HG02885 (cell line): ENCODE results near the gene MBNL3.

Experiments
- ATAC-seq: cut with Tn5 transposase; IDR thresholded peaks from one replicate; pipeline ENCODE4 v1.9.1; 2021; ENCODE audit warnings: mild to moderate bottlenecking; ENCODE audit not compliant: unreplicated experiment, poor library complexity

The MBNL3 gene, protein sequence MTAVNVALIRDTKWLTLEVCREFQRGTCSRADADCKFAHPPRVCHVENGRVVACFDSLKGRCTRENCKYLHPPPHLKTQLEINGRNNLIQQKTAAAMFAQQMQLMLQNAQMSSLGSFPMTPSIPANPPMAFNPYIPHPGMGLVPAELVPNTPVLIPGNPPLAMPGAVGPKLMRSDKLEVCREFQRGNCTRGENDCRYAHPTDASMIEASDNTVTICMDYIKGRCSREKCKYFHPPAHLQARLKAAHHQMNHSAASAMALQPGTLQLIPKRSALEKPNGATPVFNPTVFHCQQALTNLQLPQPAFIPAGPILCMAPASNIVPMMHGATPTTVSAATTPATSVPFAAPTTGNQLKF

GRCh38 chrX:132488819-132489577 is at the start of gene MBNL3:
MBNL3 (minus strand) TSS chrX:132489038; CDS start chrX:132439611, 49,427 bp downstream.
- peak; percentile 62 for ATAC-seq

DNA sequence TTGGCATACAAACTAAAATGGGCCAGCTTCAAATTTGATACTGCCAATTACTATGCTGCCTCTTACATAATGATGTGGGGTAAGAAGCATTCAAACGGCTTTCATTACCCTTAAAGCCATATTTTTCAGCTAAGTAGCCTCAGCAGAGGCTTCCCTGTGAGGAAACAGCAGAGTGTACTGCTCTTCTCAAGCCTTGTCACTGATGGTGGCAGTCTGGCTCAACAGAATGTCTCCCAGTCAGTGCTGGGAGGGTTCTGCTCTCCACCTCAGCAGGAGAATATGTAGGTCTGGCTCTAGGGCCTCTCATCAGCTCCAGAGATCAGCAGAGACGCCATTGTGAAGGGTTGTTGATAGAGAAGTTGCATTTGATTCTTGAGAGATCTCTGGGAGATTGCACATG is 44.6 kb upstream of the MBNL3 start:
- ATAC-seq: no peak

DNA sequence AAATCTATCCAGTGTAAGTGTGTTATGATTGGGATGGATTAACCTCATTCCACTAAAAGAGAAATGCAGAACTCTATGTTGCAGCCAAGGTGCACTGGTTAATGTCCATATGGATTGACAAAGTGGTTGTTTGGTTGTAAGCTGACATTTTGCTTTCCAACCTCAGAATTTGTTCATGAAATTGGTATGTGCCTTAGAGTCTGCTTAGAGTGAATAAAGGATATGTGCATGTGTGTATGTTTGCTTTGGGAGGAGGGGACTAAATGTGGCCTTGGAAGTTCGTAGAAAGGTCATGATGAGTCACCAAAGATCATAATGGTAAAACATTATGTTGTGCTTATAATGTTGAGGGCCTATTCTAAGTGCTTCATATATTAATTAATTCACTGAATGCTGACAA is 44.1 kb upstream of the MBNL3 start:
- ATAC-seq: no peak

DNA sequence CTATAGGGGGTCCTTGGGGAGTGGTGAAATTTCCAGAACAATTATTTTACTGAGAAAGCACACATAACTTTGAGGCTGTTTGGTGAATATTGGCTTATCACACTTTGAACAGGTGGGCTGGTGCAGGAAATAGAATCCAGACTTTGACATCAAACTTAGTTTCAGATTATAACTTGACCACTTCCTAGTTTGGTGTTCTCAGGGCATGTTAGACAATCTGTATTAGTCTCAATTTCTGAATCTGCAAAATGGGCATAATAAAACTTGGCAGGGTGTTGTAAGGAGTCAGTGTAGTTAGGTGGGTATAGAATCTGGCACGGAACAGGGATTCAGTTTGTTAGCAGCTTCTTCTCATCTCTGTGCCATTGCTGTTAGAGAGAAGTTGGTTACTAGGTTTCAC is 43.3 kb upstream of the MBNL3 start:
- no peak for ATAC-seq

DNA sequence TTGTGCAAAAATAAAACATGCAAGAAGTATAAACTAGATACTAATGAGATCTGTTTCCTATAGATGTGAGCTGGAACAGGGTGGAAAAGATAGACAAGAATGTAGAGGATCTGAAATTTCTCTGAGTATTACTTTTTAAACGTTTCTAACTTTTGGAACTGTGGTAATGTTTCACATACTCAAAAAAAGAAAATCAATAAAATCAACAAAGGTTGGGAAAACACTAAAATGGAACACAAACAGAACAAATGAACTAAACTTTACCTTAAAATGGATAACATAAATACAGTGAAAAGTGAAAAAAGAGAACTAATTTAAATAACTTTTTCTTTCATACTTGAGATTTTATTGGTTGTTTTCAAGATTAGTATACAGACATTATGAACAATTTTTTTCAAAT is 32.0 kb upstream of the MBNL3 start:
- no peak for ATAC-seq

DNA sequence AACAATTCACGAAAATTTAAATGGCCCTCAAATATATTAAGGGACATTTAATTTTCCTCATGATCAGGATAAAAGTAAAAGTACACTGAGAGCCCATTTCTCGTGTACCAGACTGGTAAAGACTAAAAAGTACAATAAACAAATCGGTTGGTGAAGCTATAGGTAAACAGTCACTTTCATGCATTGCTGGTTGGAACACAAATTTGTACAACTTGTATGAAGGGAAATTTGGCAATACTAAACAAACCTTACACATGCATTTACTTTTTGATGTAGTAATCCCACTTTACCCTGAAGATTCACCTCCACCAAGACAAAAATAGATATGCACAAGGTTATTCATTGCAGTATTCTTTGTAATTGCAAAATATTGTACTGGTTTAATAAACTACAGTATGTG is 31.4 kb upstream of the MBNL3 start:
- no peak for ATAC-seq

GRCh38 chrX:132518401-132518800 is 29.6 kb upstream of the MBNL3 start:
- ATAC-seq: no peak

DNA sequence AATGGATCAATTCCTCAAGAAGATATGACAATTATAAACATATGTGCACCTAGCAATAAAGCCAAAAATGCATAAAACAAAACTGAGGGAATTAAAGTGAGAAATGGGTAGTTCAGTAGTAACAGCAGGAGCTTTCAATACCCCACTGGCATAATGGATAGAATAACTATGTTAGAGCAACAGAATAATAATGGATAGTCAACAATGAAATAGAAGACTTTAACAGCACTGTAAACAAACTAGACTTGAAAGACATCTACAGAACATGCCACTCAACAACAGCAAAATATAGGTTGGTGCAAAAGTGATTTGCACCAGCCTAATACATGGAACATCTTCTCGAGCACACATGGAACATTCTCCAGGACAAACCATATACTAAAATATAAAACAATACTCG is 20.0 kb upstream of the MBNL3 start:
- ATAC-seq: no peak

DNA sequence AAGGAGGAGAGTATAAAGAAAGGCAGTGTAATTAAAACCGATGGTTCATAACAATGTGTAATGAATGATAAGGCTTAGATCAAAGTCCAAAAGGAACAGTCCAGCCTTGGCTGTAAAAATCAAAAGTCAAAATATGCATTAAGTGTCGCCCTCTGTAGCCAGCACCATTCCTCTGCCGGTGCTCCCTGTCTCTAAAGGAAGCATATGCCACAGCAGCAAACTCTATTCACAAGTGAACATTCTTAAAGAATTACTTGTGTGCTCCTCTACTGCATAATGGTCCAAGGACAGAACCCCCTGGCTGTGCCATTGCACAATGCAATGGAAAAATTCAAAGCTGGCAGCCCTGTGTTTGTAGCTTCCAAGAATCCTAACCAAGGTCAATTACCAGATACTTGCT is 16.3 kb upstream of the MBNL3 start:
- no peak for ATAC-seq

GRCh38 chrX:132504417-132504816 is 15.6 kb upstream of the MBNL3 start:
- ATAC-seq: no peak

DNA sequence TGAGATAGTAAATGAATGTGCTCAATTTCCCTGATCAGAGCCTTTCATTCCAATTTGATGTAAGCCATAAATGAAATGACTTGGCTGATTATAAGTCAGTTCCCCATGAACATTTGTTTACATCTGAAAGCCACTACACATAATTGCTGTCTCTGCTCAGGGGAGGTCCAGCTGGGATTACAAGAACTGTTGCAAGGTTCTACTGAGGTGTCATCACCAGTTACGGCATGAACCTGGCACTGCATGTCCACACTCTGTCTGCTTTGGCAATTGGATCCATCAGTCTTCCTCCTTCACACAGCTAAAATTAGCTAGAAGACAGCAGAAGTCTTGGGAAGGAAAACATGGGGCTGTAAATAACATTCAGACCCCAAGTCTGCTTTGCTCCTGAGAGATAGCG is 12.8 kb upstream of the MBNL3 start:
- ATAC-seq: no peak

DNA sequence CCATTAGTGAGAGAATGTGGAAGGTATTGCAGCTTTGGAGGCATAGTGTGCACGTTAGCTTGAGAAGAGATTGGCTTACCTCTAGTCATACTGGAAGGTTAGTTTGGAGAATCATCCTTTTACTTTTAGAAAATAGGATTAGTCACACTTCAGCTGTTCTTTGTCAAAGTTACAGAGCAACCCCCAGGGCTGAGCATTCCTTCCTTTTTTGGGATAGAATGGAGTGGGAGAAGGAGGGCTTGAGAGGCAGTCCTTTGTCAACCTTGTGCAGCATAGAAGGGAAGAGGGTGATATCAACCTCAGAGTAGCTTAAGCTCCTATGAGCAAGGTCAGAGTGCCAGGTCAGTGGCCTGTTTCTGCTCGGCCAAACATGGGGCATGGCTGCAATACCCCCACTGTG is 8.6 kb upstream of the MBNL3 start:
- ATAC-seq: no peak

DNA sequence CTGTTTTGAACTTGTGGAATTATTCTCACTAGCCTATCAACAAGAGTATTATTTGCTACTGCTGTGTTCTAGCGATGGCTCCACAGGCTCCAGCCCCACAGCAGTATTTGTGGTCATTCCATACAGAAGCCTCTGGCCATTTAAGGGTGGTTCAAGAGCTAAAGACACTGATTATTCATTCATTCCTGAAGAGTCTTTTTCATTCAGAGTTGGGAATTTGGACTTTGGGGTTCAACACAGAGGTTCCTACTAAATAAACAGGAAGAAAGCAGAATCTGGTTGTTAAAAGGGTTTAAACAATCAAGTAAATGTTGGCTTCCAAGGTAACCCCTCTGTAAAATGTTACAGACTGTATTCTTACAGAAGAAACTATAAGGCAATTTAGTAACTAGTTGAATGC is 4.3 kb upstream of the MBNL3 start:
- ATAC-seq: no peak

- ATAC-seq: peak; percentile 35
Observed at GRCh38 chrX:132491191-132491590, 2.4 kb upstream of the MBNL3 start.

DNA sequence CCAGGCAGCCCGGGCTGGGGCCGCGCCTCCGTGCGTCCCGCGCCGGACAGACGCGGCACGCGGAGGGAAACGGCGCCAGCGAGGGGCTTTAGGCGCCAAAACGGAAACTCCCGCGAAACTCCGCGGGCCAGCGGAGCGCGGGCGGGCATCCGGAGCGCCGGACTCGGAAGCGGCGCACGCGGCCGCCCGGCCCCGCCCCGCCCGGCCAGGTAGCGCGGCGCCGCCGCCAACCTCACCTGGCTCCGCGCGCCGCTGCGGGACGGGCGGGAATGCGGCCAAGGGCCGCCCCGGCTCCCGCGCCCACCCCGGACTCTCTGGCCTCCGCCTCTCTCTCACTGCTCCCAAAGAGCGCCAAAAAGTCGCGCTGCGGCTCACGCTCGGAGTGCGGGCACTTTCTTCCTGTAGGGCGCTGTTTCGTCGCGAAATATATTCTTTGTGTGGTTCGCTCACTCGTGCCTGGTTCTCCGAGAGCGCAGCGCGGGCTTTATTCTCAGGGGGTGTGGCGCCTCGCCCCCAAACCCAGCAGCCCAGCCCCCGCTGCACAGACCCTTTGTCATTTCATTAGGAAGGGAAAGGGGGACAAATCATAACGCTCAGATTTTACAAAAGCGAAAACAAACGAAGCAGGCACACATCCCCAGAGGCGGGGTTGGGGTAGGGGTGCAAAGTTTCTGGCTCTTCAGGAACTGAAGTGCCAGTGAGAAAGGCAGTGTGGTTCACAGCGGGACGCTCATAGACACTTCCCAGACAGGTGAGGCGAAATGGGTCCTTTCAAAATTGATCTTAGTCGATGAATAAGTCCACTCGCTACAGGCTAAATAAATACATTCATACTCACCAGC is 961 bp upstream of the MBNL3 start:
- ATAC-seq: peak; percentile 39

- no peak for ATAC-seq
Observed at GRCh38 chrX:132488180-132488705, 595 bp downstream of the MBNL3 start.

DNA sequence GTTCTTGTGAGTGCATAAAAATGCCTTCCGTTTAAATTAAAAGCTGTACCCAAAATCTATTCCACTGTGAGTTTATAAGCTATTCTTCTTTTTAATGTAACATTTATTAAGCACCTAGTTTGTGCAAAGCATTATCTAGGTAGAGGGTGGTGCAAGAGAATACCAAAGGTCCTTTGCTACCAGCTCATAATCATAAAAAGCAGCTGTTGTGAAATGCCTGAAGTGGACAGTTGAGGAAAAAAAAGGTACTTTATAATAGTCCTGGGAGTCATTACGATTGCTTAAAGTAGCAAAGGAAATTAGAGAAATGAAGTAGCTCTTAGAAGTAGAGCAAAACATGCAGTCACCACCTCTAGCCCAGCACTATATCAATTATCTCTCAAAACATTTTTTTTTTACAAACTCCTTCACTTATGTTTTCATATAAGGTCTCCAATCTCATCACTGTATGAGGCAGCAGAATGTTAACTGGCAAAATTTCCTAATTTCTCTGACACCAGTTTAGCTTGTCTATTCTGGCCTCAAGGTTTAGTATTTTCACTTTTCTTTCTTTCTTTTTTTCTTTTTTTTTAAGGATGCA is 2.1 kb downstream of the MBNL3 start:
- no peak for ATAC-seq

DNA sequence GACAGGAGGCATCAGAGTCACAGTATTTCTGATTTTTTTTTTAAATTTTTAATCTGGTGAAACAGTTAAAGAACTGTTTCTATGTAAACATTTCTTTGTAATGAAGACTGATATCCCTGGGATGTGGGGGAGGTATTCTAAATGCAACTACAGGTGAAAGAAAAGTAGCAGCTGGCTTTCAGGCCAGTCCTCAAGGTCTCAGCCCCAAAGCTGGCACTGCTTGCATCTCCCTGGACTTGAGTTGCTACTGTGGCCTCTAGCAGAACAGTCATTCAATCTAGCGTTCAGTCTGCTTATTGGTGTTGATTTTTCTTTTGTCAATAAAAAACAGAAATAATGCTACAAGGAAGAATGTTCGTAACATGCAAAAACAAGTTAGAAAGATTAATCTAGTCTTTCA is 4.9 kb downstream of the MBNL3 start:
- ATAC-seq: no peak

- ATAC-seq: peak; percentile 20
Observed at GRCh38 chrX:132483488-132483887, 5.3 kb downstream of the MBNL3 start.

- ATAC-seq: no peak
Observed at GRCh38 chrX:132482632-132483031, 6.2 kb downstream of the MBNL3 start.
